ENCODE results near the gene MYO18B.

The MYO18B gene

DNA sequence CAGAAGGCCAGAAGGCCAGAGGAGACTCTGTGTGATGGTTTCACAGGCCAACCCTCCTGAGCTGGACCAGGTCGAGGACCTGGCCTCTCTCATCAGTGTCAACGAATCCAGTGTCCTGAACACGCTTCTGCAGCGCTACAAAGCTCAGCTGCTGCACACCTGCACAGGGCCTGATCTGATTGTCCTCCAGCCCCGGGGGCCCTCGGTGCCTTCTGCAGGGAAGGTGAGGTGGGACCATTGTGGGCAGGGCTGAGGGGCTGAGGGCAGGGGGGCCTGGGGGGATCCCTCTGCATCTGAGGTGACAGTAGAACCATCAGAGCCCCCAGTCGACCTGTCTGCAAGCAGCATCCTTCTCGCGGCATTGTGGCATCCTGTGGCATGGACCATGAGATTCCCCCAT, 30.3 kb downstream of the MYO18B start:
- Histone ChIP-seq H3K4me1 (ENCODE audit: control insufficient read depth, insufficient read depth, low read length, poor library complexity, severe bottlenecking) (no peaks in the 10 kb centered on the region), H3K4me3 (ENCODE audit: insufficient read depth, low read depth, low read length, poor library complexity, severe bottlenecking) (no peak overlapping the region), H3K27ac (ENCODE audit: insufficient read depth, low read length, poor library complexity, severe bottlenecking) (no peak overlapping the region), H3K36me3 (ENCODE audit: control insufficient read depth, insufficient read depth, low read length) (no peaks in the 10 kb centered on the region), H3K9me3 (ENCODE audit: control insufficient read depth, low read length) (no peaks in the 10 kb centered on the region), H3K27me3 (replicated peaks; ENCODE audit: control insufficient read depth, insufficient read depth, low read length, poor library complexity, severe bottlenecking) (no peaks in the 10 kb centered on the region)
- no peak for DNase-seq

- H3K9me3 ChIP-seq (ENCODE audit: control insufficient read depth, low read length) = no peaks in the 10 kb centered on the region
- no peak for DNase-seq
- H3K4me1 ChIP-seq (ENCODE audit: control insufficient read depth, insufficient read depth, low read length, poor library complexity, severe bottlenecking) = no peaks in the 10 kb centered on the region
- H3K4me3 ChIP-seq (ENCODE audit: insufficient read depth, low read depth, low read length, poor library complexity, severe bottlenecking) = no peak overlapping the region
- no peaks in the 10 kb centered on the region for H3K36me3 ChIP-seq (ENCODE audit: control insufficient read depth, insufficient read depth, low read length)
- H3K27me3 ChIP-seq (replicated peaks; ENCODE audit: control insufficient read depth, insufficient read depth, low read length, poor library complexity, severe bottlenecking) = no peaks in the 10 kb centered on the region
- no peak overlapping the region for H3K27ac ChIP-seq (ENCODE audit: insufficient read depth, low read length, poor library complexity, severe bottlenecking)
Measured at GRCh38 chr22:25774575-25775026, 32.6 kb downstream of the MYO18B start.

- Histone ChIP-seq H3K9me3 (ENCODE audit: control insufficient read depth, low read length) (no peaks in the 10 kb centered on the region), H3K27ac (ENCODE audit: insufficient read depth, low read length, poor library complexity, severe bottlenecking) (no peak overlapping the region), H3K4me1 (ENCODE audit: control insufficient read depth, insufficient read depth, low read length, poor library complexity, severe bottlenecking) (no peaks in the 10 kb centered on the region), H3K36me3 (ENCODE audit: control insufficient read depth, insufficient read depth, low read length) (no peaks in the 10 kb centered on the region), H3K27me3 (replicated peaks; ENCODE audit: control insufficient read depth, insufficient read depth, low read length, poor library complexity, severe bottlenecking) (no peaks in the 10 kb centered on the region), H3K4me3 (ENCODE audit: insufficient read depth, low read depth, low read length, poor library complexity, severe bottlenecking) (no peak overlapping the region)
- DNase-seq = no peak
Measured at GRCh38 chr22:25775531-25775930, 33.5 kb downstream of the MYO18B start.

- Histone ChIP-seq H3K27me3 (replicated peaks; ENCODE audit: control insufficient read depth, insufficient read depth, low read length, poor library complexity, severe bottlenecking) (no peaks in the 10 kb centered on the region), H3K27ac (ENCODE audit: insufficient read depth, low read length, poor library complexity, severe bottlenecking) (no peak overlapping the region), H3K36me3 (ENCODE audit: control insufficient read depth, insufficient read depth, low read length) (no peaks in the 10 kb centered on the region), H3K9me3 (ENCODE audit: control insufficient read depth, low read length) (no peaks in the 10 kb centered on the region), H3K4me3 (ENCODE audit: insufficient read depth, low read depth, low read length, poor library complexity, severe bottlenecking) (no peak overlapping the region), H3K4me1 (ENCODE audit: control insufficient read depth, insufficient read depth, low read length, poor library complexity, severe bottlenecking) (no peaks in the 10 kb centered on the region)
- no peak for DNase-seq
Measured at GRCh38 chr22:25777411-25777810, 35.4 kb downstream of the MYO18B start.

- no peaks in the 10 kb centered on the region for H3K36me3 ChIP-seq (ENCODE audit: control insufficient read depth, insufficient read depth, low read length)
- H3K27ac ChIP-seq (ENCODE audit: insufficient read depth, low read length, poor library complexity, severe bottlenecking) = no peak overlapping the region
- no peaks in the 10 kb centered on the region for H3K27me3 ChIP-seq (replicated peaks; ENCODE audit: control insufficient read depth, insufficient read depth, low read length, poor library complexity, severe bottlenecking)
- no peaks in the 10 kb centered on the region for H3K9me3 ChIP-seq (ENCODE audit: control insufficient read depth, low read length)
- H3K4me1 ChIP-seq (ENCODE audit: control insufficient read depth, insufficient read depth, low read length, poor library complexity, severe bottlenecking) = no peaks in the 10 kb centered on the region
- no peak overlapping the region for H3K4me3 ChIP-seq (ENCODE audit: insufficient read depth, low read depth, low read length, poor library complexity, severe bottlenecking)
- DNase-seq = no peak
Measured at GRCh38 chr22:25777870-25778269, 35.9 kb downstream of the MYO18B start.

DNA sequence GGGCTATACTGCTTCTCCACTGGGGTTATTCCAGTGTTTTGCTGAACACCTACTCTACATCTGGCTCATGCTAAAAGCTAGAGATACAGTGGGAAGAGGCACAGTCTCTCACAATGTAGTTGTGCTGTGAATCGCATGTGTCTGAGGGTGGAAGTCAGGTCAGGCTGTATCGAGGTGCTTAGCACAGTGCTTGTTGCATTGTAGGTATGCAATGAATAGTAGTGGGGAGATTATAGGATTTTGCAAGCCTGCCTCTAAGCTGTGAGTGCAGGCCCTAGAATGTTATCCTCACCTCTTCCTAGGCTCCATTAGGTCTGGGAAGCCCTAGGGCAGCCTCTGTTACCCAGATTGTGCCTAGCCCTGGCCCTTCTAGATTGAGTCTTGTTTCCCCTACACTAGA, 37.4 kb downstream of the MYO18B start:
- Histone ChIP-seq H3K9me3 (ENCODE audit: control insufficient read depth, low read length) (no peaks in the 10 kb centered on the region), H3K4me3 (ENCODE audit: insufficient read depth, low read depth, low read length, poor library complexity, severe bottlenecking) (no peak overlapping the region), H3K27ac (ENCODE audit: insufficient read depth, low read length, poor library complexity, severe bottlenecking) (no peak overlapping the region), H3K27me3 (replicated peaks; ENCODE audit: control insufficient read depth, insufficient read depth, low read length, poor library complexity, severe bottlenecking) (no peaks in the 10 kb centered on the region), H3K4me1 (ENCODE audit: control insufficient read depth, insufficient read depth, low read length, poor library complexity, severe bottlenecking) (no peaks in the 10 kb centered on the region), H3K36me3 (ENCODE audit: control insufficient read depth, insufficient read depth, low read length) (no peaks in the 10 kb centered on the region)
- no peak for DNase-seq

GRCh38 chr22:25779890-25780289, 37.9 kb downstream of the MYO18B start:
- no peak for DNase-seq
- H3K4me1 ChIP-seq (ENCODE audit: control insufficient read depth, insufficient read depth, low read length, poor library complexity, severe bottlenecking) = no peaks in the 10 kb centered on the region
- no peak overlapping the region for H3K27ac ChIP-seq (ENCODE audit: insufficient read depth, low read length, poor library complexity, severe bottlenecking)
- no peaks in the 10 kb centered on the region for H3K36me3 ChIP-seq (ENCODE audit: control insufficient read depth, insufficient read depth, low read length)
- no peak overlapping the region for H3K4me3 ChIP-seq (ENCODE audit: insufficient read depth, low read depth, low read length, poor library complexity, severe bottlenecking)
- no peaks in the 10 kb centered on the region for H3K27me3 ChIP-seq (replicated peaks; ENCODE audit: control insufficient read depth, insufficient read depth, low read length, poor library complexity, severe bottlenecking)
- H3K9me3 ChIP-seq (ENCODE audit: control insufficient read depth, low read length) = no peaks in the 10 kb centered on the region

GRCh38 chr22:25780673-25781072, 38.7 kb downstream of the MYO18B start:
- DNase-seq = no peak
- Histone ChIP-seq H3K9me3 (ENCODE audit: control insufficient read depth, low read length) (no peaks in the 10 kb centered on the region), H3K27me3 (replicated peaks; ENCODE audit: control insufficient read depth, insufficient read depth, low read length, poor library complexity, severe bottlenecking) (no peaks in the 10 kb centered on the region), H3K4me3 (ENCODE audit: insufficient read depth, low read depth, low read length, poor library complexity, severe bottlenecking) (no peak overlapping the region), H3K4me1 (ENCODE audit: control insufficient read depth, insufficient read depth, low read length, poor library complexity, severe bottlenecking) (no peaks in the 10 kb centered on the region), H3K36me3 (ENCODE audit: control insufficient read depth, insufficient read depth, low read length) (no peaks in the 10 kb centered on the region), H3K27ac (ENCODE audit: insufficient read depth, low read length, poor library complexity, severe bottlenecking) (no peak overlapping the region)

- H3K27me3 ChIP-seq (replicated peaks; ENCODE audit: control insufficient read depth, insufficient read depth, low read length, poor library complexity, severe bottlenecking) = no peaks in the 10 kb centered on the region
- H3K9me3 ChIP-seq (ENCODE audit: control insufficient read depth, low read length) = no peaks in the 10 kb centered on the region
- H3K4me3 ChIP-seq (ENCODE audit: insufficient read depth, low read depth, low read length, poor library complexity, severe bottlenecking) = no peak overlapping the region
- H3K4me1 ChIP-seq (ENCODE audit: control insufficient read depth, insufficient read depth, low read length, poor library complexity, severe bottlenecking) = no peaks in the 10 kb centered on the region
- no peak for DNase-seq
- H3K36me3 ChIP-seq (ENCODE audit: control insufficient read depth, insufficient read depth, low read length) = no peaks in the 10 kb centered on the region
- no peak overlapping the region for H3K27ac ChIP-seq (ENCODE audit: insufficient read depth, low read length, poor library complexity, severe bottlenecking)
Measured at GRCh38 chr22:25781801-25782200, 39.8 kb downstream of the MYO18B start.

- DNase-seq = no peak
- no peaks in the 10 kb centered on the region for H3K36me3 ChIP-seq (ENCODE audit: control insufficient read depth, insufficient read depth, low read length)
- no peak overlapping the region for H3K4me3 ChIP-seq (ENCODE audit: insufficient read depth, low read depth, low read length, poor library complexity, severe bottlenecking)
- H3K27ac ChIP-seq (ENCODE audit: insufficient read depth, low read length, poor library complexity, severe bottlenecking) = no peak overlapping the region
- no peaks in the 10 kb centered on the region for H3K9me3 ChIP-seq (ENCODE audit: control insufficient read depth, low read length)
- no peaks in the 10 kb centered on the region for H3K4me1 ChIP-seq (ENCODE audit: control insufficient read depth, insufficient read depth, low read length, poor library complexity, severe bottlenecking)
- no peaks in the 10 kb centered on the region for H3K27me3 ChIP-seq (replicated peaks; ENCODE audit: control insufficient read depth, insufficient read depth, low read length, poor library complexity, severe bottlenecking)
Measured at GRCh38 chr22:25782831-25783230, 40.8 kb downstream of the MYO18B start.

DNA sequence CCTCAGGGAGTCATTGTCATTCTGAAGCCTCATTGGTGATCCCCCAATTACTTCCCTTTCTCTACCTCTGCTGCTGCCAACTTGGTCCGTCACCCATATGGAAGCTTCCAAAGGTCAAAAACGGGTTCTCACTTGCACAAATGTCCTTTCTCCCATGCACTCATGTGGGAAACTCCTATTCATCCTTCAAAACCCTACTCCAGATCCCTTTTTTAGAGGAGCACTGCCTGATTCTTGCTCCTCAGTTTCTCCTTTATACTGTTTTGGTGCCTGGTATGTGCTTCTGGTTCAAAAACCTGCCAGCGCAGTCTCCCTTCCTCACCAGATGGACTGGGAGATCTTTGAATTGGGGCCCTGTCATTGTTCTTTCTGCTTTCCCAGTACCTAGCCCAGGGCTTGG, 41.9 kb downstream of the MYO18B start:
- no peaks in the 10 kb centered on the region for H3K4me1 ChIP-seq (ENCODE audit: control insufficient read depth, insufficient read depth, low read length, poor library complexity, severe bottlenecking)
- DNase-seq = no peak
- H3K36me3 ChIP-seq (ENCODE audit: control insufficient read depth, insufficient read depth, low read length) = no peaks in the 10 kb centered on the region
- H3K9me3 ChIP-seq (ENCODE audit: control insufficient read depth, low read length) = no peaks in the 10 kb centered on the region
- H3K4me3 ChIP-seq (ENCODE audit: insufficient read depth, low read depth, low read length, poor library complexity, severe bottlenecking) = no peak overlapping the region
- no peak overlapping the region for H3K27ac ChIP-seq (ENCODE audit: insufficient read depth, low read length, poor library complexity, severe bottlenecking)
- no peaks in the 10 kb centered on the region for H3K27me3 ChIP-seq (replicated peaks; ENCODE audit: control insufficient read depth, insufficient read depth, low read length, poor library complexity, severe bottlenecking)

Measured in effector memory CD4-positive, alpha-beta T cell (primary cell).